GM12878 (cell line): ENCODE measurements around the gene LRRC23. TPM values are rescaled to one million over a fixed set of nuclear protein-coding genes. Genes with fewer than 3 reads are reported as not detected.

Experiments used
- ASH2L ChIP-seq: fragments of 300-600, 200-600 bp; sonication (generic); IDR thresholded peaks from 2 replicates; pipeline ENCODE4 v1.6.1; 2017; ENCODE audit warnings: low read depth, mild to moderate bottlenecking, borderline replicate concordance
- ELK1 ChIP-seq: IDR thresholded peaks from 2 replicates; pipeline ENCODE4 v1.6.1; 2012; ENCODE audit warnings: low read depth, low read length, improper control_type of control experiment
- MEF2A ChIP-seq: IDR thresholded peaks from 2 replicates; pipeline ENCODE4 v1.6.1; 2011; ENCODE audit warnings: low read depth, mild to moderate bottlenecking, low read length, moderate library complexity; ENCODE audit not compliant: insufficient read depth
- NKRF ChIP-seq: fragments of 450-650 bp; conservative IDR thresholded peaks from 2 replicates; pipeline ENCODE4 v1.6.1; 2017; ENCODE audit warnings: mild to moderate bottlenecking, moderate library complexity
- POLR2AphosphoS2 ChIP-seq: IDR thresholded peaks from 2 replicates; pipeline ENCODE4 v1.6.1; 2011; ENCODE audit warnings: low read depth, mild to moderate bottlenecking, low read length, improper control_type of control experiment, moderate library complexity
- PRDM15 ChIP-seq: fragments of 450-650 bp; formaldehyde crosslinking; IDR thresholded peaks from 2 replicates; pipeline ENCODE4 v1.4.0; 2020; ENCODE audit warnings: mild to moderate bottlenecking, moderate library complexity
- SP1 ChIP-seq: IDR thresholded peaks from one replicate; pipeline ENCODE4 v1.6.1; 2011; ENCODE audit warnings: low read depth, low read length
- TARDBP ChIP-seq: IDR thresholded peaks from 2 replicates; pipeline ENCODE4 v1.6.1; 2016; ENCODE audit warnings: borderline replicate concordance
- USF1 ChIP-seq: IDR thresholded peaks from 2 replicates; pipeline ENCODE4 v1.6.1; 2011; ENCODE audit warnings: borderline replicate concordance, low read depth, mild to moderate bottlenecking, moderate library complexity, mixed read lengths, low read length; ENCODE audit not compliant: insufficient read depth; ENCODE audit errors: extremely low read length
- WRNIP1 ChIP-seq: IDR thresholded peaks from 2 replicates; pipeline ENCODE4 v1.6.1; 2011; ENCODE audit warnings: low read depth, low read length, improper control_type of control experiment, borderline replicate concordance
- ZBED1 ChIP-seq: IDR thresholded peaks from 2 replicates; pipeline ENCODE4 v1.6.1; 2016; ENCODE audit warnings: borderline replicate concordance
- polyA plus RNA-seq, 11 experiments: library from polyadenylated mRNA; depleted of rRNA in 4 of 11; unstranded in 6 of 11; stranded (reverse) in 5 of 11; fragments of >200 nt; fragmentation: Nextera tagmentation in 4 of 11; fragmentation: Illumina TruSeq in 1 of 11; extraction: Ambion mirVana in 4 of 11; extraction: Trizol in 1 of 11; gene quantifications; 1 replicate in 1 of 11; 2 replicates in 10 of 11; pipeline versions ENCODE4 v1.2.1 to v1.2.3, GENCODE V29; 2011 to 2016; ENCODE audit warnings: inconsistent platforms in 2 of 11, missing spikeins in 2 of 11, low read depth in 1 of 11
- total RNA-seq, 4 experiments: library from RNA; depleted of rRNA in 3 of 4; stranded (reverse); fragments of >200 nt in 3 of 4; fragmentation: Illumina TruSeq in 1 of 4; extraction: Trizol in 1 of 4; gene quantifications; 2 replicates each; pipeline versions ENCODE4 v1.2.1 to v1.2.3, GENCODE V29; 2013 to 2021
- TF ChIP-seq, protein P1 (sequence below): fragments of 450-650 bp; IDR thresholded peaks from 2 replicates; pipeline ENCODE4 v1.6.1; 2017; ENCODE audit warnings: mild to moderate bottlenecking, moderate library complexity

Gene LRRC23
- total and polyA plus RNA-seq, 10 of the 15 experiments (the other 5 are each of a cell fraction or from before 2014, with no cell fraction given) = 1.4 to 6.9 (median 3.4) TPM

GRCh38 chr12:6959058-6959804, 54.6 kb downstream of the LRRC23 start (continued):
- TF ChIP-seq, protein P1, sequence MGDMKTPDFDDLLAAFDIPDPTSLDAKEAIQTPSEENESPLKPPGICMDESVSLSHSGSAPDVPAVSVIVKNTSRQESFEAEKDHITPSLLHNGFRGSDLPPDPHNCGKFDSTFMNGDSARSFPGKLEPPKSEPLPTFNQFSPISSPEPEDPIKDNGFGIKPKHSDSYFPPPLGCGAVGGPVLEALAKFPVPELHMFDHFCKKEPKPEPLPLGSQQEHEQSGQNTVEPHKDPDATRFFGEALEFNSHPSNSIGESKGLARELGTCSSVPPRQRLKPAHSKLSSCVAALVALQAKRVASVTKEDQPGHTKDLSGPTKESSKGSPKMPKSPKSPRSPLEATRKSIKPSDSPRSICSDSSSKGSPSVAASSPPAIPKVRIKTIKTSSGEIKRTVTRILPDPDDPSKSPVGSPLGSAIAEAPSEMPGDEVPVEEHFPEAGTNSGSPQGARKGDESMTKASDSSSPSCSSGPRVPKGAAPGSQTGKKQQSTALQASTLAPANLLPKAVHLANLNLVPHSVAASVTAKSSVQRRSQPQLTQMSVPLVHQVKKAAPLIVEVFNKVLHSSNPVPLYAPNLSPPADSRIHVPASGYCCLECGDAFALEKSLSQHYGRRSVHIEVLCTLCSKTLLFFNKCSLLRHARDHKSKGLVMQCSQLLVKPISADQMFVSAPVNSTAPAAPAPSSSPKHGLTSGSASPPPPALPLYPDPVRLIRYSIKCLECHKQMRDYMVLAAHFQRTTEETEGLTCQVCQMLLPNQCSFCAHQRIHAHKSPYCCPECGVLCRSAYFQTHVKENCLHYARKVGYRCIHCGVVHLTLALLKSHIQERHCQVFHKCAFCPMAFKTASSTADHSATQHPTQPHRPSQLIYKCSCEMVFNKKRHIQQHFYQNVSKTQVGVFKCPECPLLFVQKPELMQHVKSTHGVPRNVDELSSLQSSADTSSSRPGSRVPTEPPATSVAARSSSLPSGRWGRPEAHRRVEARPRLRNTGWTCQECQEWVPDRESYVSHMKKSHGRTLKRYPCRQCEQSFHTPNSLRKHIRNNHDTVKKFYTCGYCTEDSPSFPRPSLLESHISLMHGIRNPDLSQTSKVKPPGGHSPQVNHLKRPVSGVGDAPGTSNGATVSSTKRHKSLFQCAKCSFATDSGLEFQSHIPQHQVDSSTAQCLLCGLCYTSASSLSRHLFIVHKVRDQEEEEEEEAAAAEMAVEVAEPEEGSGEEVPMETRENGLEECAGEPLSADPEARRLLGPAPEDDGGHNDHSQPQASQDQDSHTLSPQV = peak; percentile 42
- TF ChIP-seq WRNIP1 (0 out of 2 replicates have a peak, but pooled peaks have one; percentile 32), NKRF (peak; percentile 64; the same call in 1 of the 2 replicates), ZBED1 (peak; percentile 98), TARDBP (peak; percentile 77; the same call in 1 of the 2 replicates), POLR2AphosphoS2 (peak; percentile 67), PRDM15 (CRISPR knock-in tag) (0 out of 2 replicates have a peak, but pooled peaks have one; percentile 18), MEF2A (peak; percentile 100), ELK1 (peak; percentile 59; the same call in 1 of the 2 replicates), ASH2L (peak; percentile 96; the same call in 1 of the 2 replicates), SP1 (peak; percentile 86), USF1 (no peak)
